IPS-NIHi11 (cell line): ENCODE measurements around the gene MUC4.

Source experiments
- DNase-seq: peaks from one replicate; pipeline ENCODE4 v3.0.0; 2012; ENCODE audit warnings: mixed read lengths, low spot score

The MUC4 gene

DNA sequence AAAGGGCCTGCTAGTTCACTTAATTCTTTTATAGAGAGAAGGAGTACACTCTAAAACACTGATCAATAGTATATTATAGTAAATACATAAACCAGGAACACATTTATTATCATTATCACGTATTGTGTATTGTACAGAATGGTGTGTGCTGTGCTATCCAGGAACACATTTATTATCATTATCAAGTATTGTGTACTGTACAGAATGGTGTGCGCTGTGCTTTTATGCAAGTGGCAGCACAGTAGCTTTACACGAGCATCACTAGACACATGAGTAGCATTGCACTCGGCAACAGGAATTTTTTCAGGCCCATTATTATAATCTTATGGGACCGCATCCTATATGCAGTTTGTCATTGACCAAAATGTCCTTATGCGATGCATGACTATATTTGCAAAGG is 111.9 kb downstream of the MUC4 start:
- no peak for DNase-seq

- DNase-seq: no peak
Measured at GRCh38 chr3:195699388-195699771, 112.3 kb downstream of the MUC4 start.

- no peak for DNase-seq
Measured at GRCh38 chr3:195698647-195699387, 112.9 kb downstream of the MUC4 start.

DNA sequence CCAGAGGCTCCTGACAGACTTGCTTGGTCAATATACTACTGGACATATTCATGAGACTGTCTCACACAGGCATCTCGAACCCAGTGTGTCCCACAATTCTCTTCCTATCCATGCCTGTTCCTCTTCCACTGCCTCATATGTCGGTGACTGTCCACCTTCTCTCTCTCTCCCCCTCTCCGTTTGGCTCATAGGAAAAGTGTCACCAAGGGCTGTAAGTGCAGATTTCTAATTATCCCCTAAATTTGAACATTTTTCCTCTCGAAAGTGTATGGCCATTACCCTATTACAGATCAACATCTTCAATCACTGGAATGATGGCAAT is 113.4 kb downstream of the MUC4 start:
- no peak for DNase-seq

- peak; percentile 82 for DNase-seq
Measured at GRCh38 chr3:195697582-195698324, 114.0 kb downstream of the MUC4 start.
